ENCODE data around the gene IL4. TPM values are rescaled to one million over a fixed set of nuclear protein-coding genes. Genes with fewer than 3 reads are reported as not detected.

Gene IL4
- total RNA-seq, 1 experiment from 2014 or later, result not detected

DNA sequence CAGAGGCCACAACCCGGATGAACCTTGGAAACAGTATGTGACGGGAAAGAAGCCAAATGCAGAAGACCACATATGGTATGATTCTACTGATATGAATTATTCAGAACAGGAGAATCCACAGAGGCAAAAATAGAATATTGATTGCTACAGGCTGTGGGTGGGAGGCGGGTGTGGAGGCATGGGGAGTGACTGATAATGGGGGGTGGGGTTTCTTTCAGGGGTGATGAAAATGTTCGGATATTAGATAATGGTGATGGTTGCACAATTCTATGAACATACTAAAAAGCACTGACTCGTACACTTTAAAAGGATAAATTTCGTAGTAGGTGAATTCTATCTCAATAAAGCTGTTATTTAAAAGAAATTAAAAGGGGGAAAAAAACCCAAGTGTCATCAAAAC lies 10.7 kb downstream of the IL4 start:
- POLR2A ChIA-PET, result no interaction called here
- no peak for DNase-seq (ENCODE audit: low spot score)
- Mint-ChIP-seq H3K27ac (no peak overlapping the region), H3K9me3 (no peaks in the 10 kb centered on the region), H3K36me3 (no peaks in the 10 kb centered on the region), H3K4me1 (peaks cover 6% of the 10 kb centered on the region), H3K4me3 (no peak overlapping the region), H3K27me3 (ENCODE audit: low read depth) (no peaks in the 10 kb centered on the region)
- CTCF ChIA-PET, result no interaction called here
- TF ChIP-seq FOXP1 (CRISPR knock-in tag; IDR thresholded peaks at IDR 0.05; ENCODE audit: borderline replicate concordance), result no peak
- TF ChIP-seq, protein P1, sequence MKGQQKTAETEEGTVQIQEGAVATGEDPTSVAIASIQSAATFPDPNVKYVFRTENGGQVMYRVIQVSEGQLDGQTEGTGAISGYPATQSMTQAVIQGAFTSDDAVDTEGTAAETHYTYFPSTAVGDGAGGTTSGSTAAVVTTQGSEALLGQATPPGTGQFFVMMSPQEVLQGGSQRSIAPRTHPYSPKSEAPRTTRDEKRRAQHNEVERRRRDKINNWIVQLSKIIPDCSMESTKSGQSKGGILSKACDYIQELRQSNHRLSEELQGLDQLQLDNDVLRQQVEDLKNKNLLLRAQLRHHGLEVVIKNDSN (CRISPR knock-in tag; IDR thresholded peaks at IDR 0.05), result no peak
- no peak for TF ChIP-seq JUN (CRISPR knock-in tag; IDR thresholded peaks at IDR 0.05)
- TF ChIP-seq, protein P2, sequence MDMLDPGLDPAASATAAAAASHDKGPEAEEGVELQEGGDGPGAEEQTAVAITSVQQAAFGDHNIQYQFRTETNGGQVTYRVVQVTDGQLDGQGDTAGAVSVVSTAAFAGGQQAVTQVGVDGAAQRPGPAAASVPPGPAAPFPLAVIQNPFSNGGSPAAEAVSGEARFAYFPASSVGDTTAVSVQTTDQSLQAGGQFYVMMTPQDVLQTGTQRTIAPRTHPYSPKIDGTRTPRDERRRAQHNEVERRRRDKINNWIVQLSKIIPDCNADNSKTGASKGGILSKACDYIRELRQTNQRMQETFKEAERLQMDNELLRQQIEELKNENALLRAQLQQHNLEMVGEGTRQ (CRISPR knock-in tag; IDR thresholded peaks at IDR 0.05), result no peak
- no peak for TF ChIP-seq ZNF263 (CRISPR knock-in tag; IDR thresholded peaks at IDR 0.05; ENCODE audit: low read depth)
- TF ChIP-seq, protein P3, sequence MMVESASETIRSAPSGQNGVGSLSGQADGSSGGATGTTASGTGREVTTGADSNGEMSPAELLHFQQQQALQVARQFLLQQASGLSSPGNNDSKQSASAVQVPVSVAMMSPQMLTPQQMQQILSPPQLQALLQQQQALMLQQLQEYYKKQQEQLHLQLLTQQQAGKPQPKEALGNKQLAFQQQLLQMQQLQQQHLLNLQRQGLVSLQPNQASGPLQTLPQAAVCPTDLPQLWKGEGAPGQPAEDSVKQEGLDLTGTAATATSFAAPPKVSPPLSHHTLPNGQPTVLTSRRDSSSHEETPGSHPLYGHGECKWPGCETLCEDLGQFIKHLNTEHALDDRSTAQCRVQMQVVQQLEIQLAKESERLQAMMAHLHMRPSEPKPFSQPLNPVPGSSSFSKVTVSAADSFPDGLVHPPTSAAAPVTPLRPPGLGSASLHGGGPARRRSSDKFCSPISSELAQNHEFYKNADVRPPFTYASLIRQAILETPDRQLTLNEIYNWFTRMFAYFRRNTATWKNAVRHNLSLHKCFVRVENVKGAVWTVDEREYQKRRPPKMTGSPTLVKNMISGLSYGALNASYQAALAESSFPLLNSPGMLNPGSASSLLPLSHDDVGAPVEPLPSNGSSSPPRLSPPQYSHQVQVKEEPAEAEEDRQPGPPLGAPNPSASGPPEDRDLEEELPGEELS (CRISPR knock-in tag; IDR thresholded peaks at IDR 0.05), result no peak
- ATAC-seq, result no peak

DNA sequence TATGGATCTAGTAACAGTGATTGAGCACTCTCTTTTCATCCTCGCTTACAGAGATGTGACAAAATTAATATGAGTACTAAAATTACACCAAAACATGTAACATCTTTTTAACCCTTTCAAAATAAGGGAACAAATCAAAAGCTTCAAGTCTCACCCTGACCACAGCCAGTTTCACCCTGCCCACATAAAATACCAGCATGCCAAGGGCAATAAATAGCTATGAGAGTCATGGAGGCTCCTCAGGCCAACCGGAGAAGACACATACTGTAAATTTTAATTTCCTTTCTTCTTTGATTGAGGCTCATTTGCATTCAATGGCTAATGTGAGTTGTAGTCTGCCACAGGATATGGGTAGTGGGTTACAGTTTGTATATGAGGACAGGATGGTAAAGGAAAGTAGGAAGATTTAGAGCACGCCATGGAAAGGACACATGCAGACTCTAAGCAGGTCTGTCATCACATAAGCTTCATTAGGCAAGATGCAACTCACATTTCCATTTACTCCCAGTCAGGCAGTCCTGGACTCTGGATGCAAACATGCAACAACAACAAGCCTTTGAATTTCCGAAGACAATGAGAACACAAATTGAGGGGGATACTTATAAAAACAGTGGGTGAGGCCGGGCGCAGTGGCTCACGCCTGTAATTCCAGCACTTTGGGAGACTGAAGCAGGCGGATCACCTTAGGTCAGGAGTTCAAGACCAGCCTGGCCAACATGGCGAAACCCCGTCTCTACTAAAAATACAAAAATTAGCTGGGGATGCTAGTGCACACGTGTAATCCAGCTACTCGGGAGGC lies 11.3 kb downstream of the IL4 start:
- TF ChIP-seq, protein P4, sequence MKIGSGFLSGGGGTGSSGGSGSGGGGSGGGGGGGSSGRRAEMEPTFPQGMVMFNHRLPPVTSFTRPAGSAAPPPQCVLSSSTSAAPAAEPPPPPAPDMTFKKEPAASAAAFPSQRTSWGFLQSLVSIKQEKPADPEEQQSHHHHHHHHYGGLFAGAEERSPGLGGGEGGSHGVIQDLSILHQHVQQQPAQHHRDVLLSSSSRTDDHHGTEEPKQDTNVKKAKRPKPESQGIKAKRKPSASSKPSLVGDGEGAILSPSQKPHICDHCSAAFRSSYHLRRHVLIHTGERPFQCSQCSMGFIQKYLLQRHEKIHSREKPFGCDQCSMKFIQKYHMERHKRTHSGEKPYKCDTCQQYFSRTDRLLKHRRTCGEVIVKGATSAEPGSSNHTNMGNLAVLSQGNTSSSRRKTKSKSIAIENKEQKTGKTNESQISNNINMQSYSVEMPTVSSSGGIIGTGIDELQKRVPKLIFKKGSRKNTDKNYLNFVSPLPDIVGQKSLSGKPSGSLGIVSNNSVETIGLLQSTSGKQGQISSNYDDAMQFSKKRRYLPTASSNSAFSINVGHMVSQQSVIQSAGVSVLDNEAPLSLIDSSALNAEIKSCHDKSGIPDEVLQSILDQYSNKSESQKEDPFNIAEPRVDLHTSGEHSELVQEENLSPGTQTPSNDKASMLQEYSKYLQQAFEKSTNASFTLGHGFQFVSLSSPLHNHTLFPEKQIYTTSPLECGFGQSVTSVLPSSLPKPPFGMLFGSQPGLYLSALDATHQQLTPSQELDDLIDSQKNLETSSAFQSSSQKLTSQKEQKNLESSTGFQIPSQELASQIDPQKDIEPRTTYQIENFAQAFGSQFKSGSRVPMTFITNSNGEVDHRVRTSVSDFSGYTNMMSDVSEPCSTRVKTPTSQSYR (CRISPR knock-in tag; IDR thresholded peaks at IDR 0.05), result no peak
- TF ChIP-seq, protein P5, sequence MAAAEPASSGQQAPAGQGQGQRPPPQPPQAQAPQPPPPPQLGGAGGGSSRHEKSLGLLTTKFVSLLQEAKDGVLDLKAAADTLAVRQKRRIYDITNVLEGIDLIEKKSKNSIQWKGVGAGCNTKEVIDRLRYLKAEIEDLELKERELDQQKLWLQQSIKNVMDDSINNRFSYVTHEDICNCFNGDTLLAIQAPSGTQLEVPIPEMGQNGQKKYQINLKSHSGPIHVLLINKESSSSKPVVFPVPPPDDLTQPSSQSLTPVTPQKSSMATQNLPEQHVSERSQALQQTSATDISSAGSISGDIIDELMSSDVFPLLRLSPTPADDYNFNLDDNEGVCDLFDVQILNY (CRISPR knock-in tag; IDR thresholded peaks at IDR 0.05), result no peak
- TF ChIP-seq, protein P6, sequence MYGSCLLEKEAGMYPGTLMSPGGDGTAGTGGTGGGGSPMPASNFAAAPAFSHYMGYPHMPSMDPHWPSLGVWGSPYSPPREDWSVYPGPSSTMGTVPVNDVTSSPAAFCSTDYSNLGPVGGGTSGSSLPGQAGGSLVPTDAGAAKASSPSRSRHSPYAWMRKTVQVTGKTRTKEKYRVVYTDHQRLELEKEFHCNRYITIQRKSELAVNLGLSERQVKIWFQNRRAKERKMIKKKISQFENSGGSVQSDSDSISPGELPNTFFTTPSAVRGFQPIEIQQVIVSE (CRISPR knock-in tag; IDR thresholded peaks at IDR 0.05; ENCODE audit: borderline replicate concordance), result no peak
- TF ChIP-seq, protein P1 (CRISPR knock-in tag; IDR thresholded peaks at IDR 0.05), result no peak
- TF ChIP-seq JAZF1 (CRISPR knock-in tag; IDR thresholded peaks at IDR 0.05) (no peak), FOXK1 (CRISPR knock-in tag; IDR thresholded peaks at IDR 0.05) (no peak), GTF2I (CRISPR knock-in tag; conservative IDR thresholded peaks at IDR 0.05) (no peak), ZNF121 (CRISPR knock-in tag; IDR thresholded peaks at IDR 0.05) (no peak), FOXP1 (CRISPR knock-in tag; IDR thresholded peaks at IDR 0.05; ENCODE audit: borderline replicate concordance) (no peak)
- Mint-ChIP-seq H3K4me1 (peaks cover 3% of the 10 kb centered on the region), H3K27ac (no peak overlapping the region), H3K9me3 (no peaks in the 10 kb centered on the region), H3K4me3 (no peak overlapping the region), H3K36me3 (no peaks in the 10 kb centered on the region), H3K27me3 (ENCODE audit: low read depth) (no peaks in the 10 kb centered on the region)
- DNase-seq (ENCODE audit: low spot score) (no peak), ATAC-seq (no peak)
- ChIA-PET POLR2A (no interaction called here), CTCF (no interaction called here)

Measured in WTC11 (cell line).